ES-I3 (cell line): ENCODE data around the gene ASXL2.
"Not testable (repeated sequence)": the region's sequence is repeated elsewhere in the genome, so short reads cannot be mapped to it uniquely, and the experiment has no call there.

ENCODE experiments used
- H3K36me3 ChIP-seq: 2 replicates; pipeline ENCODE4 v1.6.1; 2013; ENCODE audit warnings: mild to moderate bottlenecking, low read length, control low read depth, moderate library complexity; ENCODE audit not compliant: insufficient read depth
- H3K4me1 ChIP-seq: 2 replicates; pipeline ENCODE4 v1.6.1; 2013; ENCODE audit warnings: mild to moderate bottlenecking, control low read depth, low read length; ENCODE audit not compliant: insufficient read depth
- H3K9ac ChIP-seq: 2 replicates; pipeline ENCODE4 v1.6.1; 2013; ENCODE audit warnings: low read depth, mild to moderate bottlenecking, low read length, moderate library complexity
- H3K9me3 ChIP-seq: 2 replicates; pipeline ENCODE4 v1.6.1; 2013; ENCODE audit warnings: mild to moderate bottlenecking, low read length, moderate library complexity; ENCODE audit not compliant: control insufficient read depth, insufficient read depth

The ASXL2 gene

DNA sequence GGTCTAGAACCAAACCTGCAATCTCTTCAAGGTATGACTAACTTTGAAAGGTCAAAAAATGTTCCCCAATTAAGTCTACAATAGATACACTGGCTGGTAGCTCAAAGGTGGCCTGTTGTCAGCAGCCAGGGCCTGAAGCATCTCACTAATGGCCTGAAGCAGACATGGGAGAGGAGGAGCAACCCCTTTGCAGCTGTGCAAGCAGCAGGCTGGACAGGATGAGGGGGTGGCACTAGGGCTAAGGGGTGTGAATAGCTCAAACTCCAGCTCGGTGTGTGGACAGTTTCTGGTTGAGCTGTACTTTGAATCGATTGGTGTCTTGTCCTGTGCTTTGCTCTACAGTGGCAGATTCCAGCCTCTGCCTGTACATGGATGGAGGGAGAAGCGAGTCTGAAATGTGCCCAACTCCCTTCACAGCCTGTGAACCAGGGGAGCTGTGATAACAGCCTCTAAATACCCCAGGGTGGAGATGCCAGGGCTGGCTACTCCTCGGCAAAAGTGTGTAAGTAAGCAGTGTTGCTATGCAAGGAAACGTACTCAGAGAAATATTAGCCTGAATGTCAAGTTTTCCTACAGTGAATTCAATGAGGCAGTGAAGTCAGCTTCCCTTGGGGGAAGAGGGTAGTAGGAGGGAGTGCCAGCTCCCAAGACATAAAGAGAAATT lies 170.2 kb downstream of the ASXL2 start:
- Histone ChIP-seq H3K36me3 (no peaks in the 10 kb centered on the region), H3K9ac (no peak overlapping the region), H3K9me3 (no peaks in the 10 kb centered on the region), H3K4me1 (no peaks in the 10 kb centered on the region)

GRCh38 chr2:25705575-25705974 lies 172.7 kb downstream of the ASXL2 start:
- not testable (repeated sequence) for H3K9ac ChIP-seq, H3K36me3 ChIP-seq, H3K9me3 ChIP-seq, H3K4me1 ChIP-seq

- H3K9me3 ChIP-seq = no peaks in the 10 kb centered on the region
- H3K4me1 ChIP-seq = peaks cover 11% of the 10 kb centered on the region; the same call in 1 of the 2 replicates
- H3K36me3 ChIP-seq = no peaks in the 10 kb centered on the region
- H3K9ac ChIP-seq = no peak overlapping the region
Measured at GRCh38 chr2:25701801-25702200, 176.5 kb downstream of the ASXL2 start.

GRCh38 chr2:25700221-25700660 lies 178.0 kb downstream of the ASXL2 start:
- no peaks in the 10 kb centered on the region for H3K36me3 ChIP-seq
- H3K4me1 ChIP-seq = peaks cover 11% of the 10 kb centered on the region; the same call in 1 of the 2 replicates
- H3K9ac ChIP-seq = no peak overlapping the region
- no peaks in the 10 kb centered on the region for H3K9me3 ChIP-seq

DNA sequence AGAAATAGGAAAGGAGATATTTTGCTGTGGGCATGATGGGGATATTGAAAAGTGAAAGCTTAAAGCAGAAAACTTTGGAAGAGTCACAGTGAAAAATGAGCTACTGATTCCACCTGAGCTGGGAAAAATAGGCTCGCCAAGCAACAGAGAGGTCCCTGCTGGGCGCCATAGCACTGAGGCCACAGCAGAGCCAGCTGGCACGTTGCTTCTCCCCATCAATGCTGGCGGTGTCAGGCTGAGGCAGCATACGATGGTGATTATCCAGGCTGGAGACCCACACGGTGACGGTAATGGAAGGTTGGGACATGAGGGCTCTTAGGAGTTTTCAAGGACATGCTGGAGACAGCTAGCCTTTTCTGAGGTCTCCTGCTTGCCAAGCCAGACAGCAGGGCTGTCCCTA lies 179.1 kb downstream of the ASXL2 start:
- Histone ChIP-seq H3K36me3 (no peaks in the 10 kb centered on the region), H3K9me3 (no peaks in the 10 kb centered on the region), H3K4me1 (peaks cover 11% of the 10 kb centered on the region; the same call in 1 of the 2 replicates), H3K9ac (no peak overlapping the region)

DNA sequence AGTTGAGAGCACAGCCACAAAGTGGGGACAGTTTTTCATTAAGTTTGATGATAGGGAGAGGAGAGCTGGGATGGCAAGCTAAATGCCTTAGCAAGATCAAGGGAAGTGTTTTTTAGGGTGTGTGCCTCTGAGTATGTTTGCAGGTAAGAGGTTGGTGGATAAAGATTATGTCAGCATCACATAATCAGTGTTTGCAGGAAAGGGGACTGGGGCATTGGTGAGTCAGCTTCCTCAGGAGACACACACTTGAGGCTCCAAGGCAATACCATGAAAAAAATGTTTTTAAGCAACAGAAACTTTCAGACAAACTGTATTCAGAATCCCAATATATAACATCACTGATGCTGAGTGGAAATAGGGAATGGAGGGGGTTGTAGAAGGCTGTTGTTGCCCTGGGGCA lies 179.5 kb downstream of the ASXL2 start:
- Histone ChIP-seq H3K36me3 (no peaks in the 10 kb centered on the region), H3K9me3 (no peaks in the 10 kb centered on the region), H3K4me1 (peaks cover 11% of the 10 kb centered on the region; the same call in 1 of the 2 replicates), H3K9ac (no peak overlapping the region)

DNA sequence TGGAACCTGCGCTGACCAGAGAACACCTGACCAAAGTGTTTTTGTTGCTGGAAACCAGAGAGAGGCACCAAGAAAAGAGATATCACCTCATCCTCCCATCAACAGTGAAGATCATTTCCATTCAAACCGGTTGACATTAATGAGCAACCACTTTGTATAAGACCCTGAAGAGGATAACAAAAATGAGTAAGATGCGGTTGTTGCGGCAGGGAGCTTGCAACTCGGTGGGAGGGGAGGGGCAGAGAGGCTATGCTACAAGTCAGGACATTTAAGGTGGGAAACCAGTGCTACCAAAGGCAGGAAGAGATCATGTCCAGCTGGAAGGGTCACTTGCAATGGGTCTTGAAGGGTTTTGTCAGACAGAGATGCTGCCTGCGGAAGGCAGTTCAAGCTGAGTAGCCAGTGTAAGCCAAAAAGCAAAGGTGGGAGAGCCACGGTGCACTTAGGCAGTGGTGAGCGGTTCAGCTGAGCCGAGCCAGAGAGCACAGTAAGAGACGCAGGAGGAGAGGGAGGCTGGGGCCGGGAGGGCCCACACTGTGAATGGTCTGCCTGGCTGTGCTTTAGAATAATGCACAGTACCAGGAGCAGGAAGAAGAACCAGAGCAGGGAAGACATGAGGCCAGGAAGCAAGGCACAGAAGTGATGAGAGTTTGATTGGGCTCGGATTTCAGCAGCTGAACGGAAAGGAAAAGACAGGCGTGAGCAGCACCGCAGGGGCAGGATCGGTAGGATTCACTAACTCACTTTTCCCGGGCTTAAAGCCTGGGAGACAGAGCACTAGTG lies 180.5 kb downstream of the ASXL2 start:
- no peaks in the 10 kb centered on the region for H3K36me3 ChIP-seq
- H3K9me3 ChIP-seq = no peaks in the 10 kb centered on the region
- no peak overlapping the region for H3K9ac ChIP-seq
- H3K4me1 ChIP-seq = peaks cover 11% of the 10 kb centered on the region; the same call in 1 of the 2 replicates

- no peak overlapping the region for H3K9ac ChIP-seq
- H3K4me1 ChIP-seq = peaks cover 15% of the 10 kb centered on the region; the same call in 1 of the 2 replicates
- H3K36me3 ChIP-seq = no peaks in the 10 kb centered on the region
- H3K9me3 ChIP-seq = no peaks in the 10 kb centered on the region
Measured at GRCh38 chr2:25692737-25693445, 185.4 kb downstream of the ASXL2 start.

- H3K9ac ChIP-seq = no peak overlapping the region
- H3K9me3 ChIP-seq = no peaks in the 10 kb centered on the region
- peaks cover 9% of the 10 kb centered on the region; the same call in 1 of the 2 replicates for H3K4me1 ChIP-seq
- H3K36me3 ChIP-seq = no peaks in the 10 kb centered on the region
Measured at GRCh38 chr2:25692143-25692542, 186.1 kb downstream of the ASXL2 start.

DNA sequence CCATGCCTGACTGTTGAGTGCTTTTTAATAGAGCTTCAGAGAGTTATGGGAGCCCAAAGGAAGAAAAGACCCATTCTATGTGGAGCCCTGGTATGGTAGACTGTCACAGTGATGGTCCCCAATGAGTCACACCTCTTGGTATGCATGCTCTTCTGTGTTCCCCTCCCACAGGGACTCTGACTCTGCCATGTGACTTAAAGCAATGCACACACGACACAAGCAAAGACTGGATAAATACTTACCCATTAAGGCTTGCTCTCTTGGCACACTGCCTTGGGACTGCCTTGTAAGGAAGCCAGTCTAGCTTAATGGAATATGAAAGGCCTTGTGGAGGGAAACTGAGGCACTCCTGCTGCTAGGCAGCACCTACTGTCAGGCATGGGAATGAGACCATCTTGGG lies 188.2 kb downstream of the ASXL2 start:
- peaks cover 9% of the 10 kb centered on the region; the same call in 1 of the 2 replicates for H3K4me1 ChIP-seq
- no peaks in the 10 kb centered on the region for H3K36me3 ChIP-seq

DNA sequence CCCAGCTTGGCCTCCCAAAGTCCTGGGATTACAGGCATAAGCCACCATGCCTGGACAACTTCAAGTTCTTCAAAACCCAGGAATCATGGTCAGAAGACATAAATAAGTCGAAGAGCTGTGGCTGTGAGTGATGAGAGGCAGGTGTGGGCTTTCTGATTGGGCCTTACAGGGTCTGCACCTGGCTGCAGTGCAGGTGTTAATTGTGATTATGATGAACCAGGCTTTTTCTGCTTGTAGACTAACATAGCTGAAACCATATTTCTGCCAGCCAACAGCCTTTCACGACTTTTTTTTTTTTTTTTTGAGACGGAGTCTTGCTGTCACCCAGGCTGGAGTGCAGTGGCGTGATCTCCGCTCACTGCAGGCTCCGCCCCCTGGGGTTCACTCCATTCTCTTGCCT lies 190.1 kb downstream of the ASXL2 start:
- Histone ChIP-seq H3K36me3 (no peaks in the 10 kb centered on the region), H3K9me3 (no peaks in the 10 kb centered on the region), H3K4me1 (peaks cover 9% of the 10 kb centered on the region; the same call in 1 of the 2 replicates), H3K9ac (no peak overlapping the region)

More for the DNA sequence above, 188.2 kb downstream of the ASXL2 start:
- H3K9ac ChIP-seq = no peak overlapping the region
- no peaks in the 10 kb centered on the region for H3K9me3 ChIP-seq

DNA sequence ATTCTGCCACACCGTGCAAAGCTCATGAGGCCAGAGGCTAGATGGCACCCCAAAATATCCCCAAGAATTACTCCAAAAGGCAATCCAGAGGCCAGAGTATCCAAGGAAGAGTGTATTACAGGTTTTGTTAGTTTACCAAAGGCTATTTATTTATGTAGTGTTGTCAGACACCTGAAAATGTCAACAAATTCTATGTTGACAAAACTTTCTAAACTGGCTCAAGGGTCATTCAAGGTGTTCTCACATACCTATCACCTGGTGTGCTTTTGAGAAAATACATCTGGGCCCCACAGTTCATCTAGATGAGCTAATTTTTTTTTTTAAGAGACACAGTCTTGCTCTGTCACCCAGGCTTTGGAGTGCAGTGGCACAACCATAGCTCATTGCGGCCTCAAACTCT lies 192.5 kb downstream of the ASXL2 start:
- no peak overlapping the region for H3K9ac ChIP-seq
- H3K9me3 ChIP-seq = no peaks in the 10 kb centered on the region
- H3K4me1 ChIP-seq = peaks cover 9% of the 10 kb centered on the region; the same call in 1 of the 2 replicates
- H3K36me3 ChIP-seq = no peaks in the 10 kb centered on the region

DNA sequence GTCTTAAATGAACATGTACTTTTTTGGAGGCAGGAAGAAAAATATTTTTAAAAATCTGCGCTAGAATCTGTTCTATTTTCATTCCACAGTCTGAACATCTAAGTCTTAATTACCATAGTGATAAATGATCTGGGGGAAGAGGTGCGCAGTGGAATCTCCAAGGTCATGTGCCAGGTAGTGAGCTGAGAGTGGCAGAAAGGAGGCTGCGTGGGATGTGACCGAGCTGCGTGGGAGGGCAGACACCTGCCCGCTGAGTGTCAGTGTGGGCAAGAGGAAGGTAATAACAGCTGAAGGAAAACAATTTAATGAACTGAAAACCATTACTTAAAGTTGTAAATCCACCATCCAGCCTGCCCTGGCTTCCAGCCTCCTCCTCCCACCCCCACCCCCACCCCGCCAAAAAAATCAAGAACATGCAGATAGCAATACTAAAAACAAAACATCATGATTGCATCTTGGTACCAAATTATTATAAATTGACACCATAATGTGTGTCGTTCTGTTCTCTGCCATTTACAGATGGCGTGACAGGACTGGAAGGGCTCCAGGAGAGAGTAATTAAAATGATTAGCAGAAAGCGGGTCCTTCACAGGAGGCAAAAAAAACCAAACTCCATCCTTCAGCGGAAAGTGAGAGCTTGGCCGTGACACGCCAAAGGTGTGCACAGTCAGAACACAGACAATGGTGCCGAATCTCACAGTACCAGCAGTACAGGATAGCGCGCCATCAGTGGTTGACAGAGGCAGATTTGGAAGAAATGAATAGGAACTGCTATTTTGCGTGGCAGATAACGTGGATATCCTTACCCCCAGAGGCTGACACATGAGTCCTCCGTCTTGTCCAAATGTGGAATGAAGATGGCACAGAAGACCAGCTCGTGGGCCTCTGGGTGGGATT lies 193.5 kb downstream of the ASXL2 start:
- H3K9ac ChIP-seq = no peak overlapping the region
- peaks cover 1% of the 10 kb centered on the region; the same call in 1 of the 2 replicates for H3K4me1 ChIP-seq
- no peaks in the 10 kb centered on the region for H3K9me3 ChIP-seq
- no peaks in the 10 kb centered on the region for H3K36me3 ChIP-seq
